ENCODE measurements around the gene AFTPH.

AFTPH gene

DNA sequence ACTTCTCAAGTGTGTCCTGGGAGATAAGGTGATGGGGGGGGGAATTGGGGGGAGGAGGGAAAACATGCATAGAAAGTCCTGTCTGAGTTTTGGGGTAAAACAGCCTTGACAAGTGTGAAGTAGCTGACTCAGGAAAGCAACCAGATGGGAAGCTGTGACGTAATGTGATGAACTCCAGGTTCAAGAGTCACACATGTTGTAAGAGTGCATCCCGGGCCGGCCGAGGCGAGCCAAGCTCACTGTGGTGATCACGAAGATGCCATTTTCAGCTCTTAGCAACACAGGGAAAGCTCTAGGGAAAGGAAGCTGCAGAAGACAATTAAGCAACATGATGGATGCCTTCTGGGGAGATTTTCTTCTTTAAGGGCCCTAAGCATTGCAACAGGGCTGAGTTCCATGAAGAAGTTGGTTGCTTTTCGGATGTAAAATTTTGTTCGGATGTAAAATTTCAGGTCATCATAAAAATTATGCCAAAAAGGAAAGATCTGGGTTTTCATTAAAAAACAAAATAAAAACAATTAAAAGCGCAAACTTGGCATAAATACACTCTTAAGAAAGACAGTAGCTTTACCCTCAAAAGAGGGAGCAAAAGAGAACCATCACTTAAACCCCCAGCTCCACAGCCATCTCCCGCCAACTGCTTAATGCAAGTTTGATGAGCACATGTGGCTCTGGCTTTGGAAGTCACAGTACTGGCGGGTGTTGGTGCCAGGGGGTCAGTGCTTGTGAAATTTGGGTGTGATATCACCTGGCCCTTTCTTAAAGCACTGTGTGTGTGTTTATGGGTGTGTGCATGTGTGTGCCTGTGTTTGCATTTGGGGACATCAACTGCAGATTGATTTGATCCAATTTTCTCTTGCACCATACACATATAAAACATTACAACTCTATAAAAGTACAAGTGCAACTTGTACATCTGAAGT lies 110.5 kb downstream of the AFTPH start:
- DNase-seq, result no peak

DNA sequence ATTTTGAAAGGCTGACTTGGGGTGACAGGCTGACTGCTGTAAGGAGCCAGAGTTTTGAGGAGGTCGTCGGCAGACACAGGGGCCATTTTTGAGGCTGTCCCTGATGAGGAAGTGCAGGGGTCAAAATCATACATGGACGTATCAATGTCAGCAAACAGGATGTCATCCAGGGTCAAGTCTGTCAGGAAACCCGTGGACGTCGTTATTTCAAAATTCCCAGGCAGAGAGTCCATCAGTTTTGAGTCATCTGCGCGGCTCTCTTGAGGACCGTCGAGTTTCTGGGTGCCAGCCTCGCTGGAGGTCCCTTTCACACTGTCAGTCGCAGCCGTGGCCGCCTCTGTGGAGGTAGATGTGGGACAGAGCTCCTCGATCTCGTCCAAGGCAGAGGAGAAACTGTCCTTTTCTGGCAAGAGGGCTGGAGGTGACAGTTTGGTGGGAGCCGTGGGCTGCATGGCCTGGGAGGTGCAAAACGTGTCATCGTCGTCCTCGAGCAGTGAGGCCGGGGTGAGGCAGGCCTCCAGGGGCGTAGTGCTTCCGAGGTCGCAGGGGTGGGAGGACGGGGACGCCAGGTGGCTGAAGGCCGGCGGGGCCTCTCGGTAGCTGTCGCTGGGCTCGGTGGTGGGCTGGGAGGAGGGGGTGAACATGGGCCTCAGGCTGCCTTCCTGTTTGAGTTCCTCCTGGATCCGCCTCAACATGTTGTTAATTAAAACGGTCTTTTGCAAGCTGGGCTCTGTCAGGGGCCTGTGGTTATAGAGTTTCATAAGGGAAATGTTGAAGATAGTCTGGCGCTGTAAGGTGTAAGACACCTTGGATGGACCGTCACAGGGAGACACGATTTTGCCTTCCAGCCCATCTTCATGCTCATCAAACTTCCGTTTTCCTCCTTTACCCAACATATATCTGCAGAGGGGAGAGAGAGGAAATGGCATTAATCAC lies 112.1 kb downstream of the AFTPH start:
- DNase-seq, result no peak

DNA sequence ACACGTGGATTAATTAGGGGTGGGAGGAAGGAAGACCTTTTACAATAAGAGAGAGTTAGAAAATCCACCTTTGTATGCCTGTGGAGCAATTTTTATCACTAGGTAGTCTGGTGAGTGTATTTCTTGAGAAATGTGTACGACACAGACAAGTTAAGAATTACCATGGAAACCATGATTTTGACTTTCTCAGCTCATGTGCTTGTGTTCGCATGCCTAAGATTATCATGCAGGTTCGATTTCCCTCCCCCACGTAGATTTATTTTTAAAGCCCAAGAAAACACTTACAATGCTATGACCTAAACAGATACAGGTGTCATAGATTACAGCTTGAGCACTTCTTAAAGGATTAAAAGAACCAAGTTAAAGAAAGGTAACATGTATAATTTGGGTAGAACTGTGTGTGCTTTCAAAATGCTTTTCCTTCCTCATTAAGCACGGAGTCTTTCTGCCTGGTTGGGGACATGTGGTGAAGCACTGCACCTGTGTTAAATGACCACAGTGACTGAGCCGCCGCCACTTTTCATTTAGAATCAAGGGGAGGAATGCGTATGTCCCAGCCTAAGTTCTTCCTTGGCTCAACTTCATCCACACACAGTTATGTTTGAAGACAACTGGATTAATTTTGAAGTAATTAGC lies 113.0 kb downstream of the AFTPH start:
- no peak for DNase-seq

DNA sequence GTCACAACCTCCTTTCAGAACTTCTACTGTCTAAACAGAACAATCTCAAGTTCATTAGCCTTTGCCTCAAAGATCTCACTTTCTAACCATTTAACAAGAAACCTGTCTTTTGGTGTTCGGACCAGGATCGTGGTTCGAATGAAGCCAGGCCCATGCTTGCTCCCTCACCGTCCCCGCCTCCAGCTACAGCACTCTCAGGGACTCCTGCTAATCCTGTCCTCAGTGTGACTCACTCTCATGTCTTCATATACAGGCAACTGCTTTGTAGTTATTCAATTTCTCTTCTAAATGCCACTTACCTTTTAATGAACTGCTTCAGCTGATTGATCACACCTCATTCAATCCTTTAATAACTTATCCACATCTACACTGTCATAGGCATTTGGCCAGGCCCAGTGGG lies 113.8 kb downstream of the AFTPH start:
- no peak for DNase-seq

DNA sequence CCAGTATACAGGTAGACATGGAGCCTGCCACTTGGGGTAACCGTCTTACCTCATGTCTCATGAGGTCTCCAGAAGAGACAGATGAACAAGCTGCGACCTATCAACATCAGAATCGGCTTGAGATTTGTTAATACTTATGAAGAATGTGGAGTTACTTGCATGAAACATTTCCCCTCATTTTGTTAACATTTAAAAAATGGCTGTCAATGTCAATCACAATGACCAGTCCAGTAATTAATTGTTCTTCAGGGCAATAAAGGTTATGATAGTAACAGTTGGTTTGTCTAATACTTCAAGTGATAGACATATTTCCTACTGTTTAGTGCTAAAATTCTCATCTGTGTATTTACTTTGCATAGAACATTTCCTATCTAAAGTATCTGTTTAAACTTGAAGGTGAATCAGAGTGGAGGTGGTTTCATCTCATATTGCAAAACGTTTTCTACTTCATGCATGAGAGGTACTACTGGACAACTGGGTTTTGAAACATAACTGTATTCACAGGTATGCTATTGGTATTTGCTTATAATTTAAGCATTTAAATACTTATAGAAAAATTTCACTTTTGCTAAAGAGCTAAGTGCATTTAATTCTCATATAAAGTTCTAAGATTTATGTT lies 114.5 kb downstream of the AFTPH start:
- DNase-seq, result no peak

DNA sequence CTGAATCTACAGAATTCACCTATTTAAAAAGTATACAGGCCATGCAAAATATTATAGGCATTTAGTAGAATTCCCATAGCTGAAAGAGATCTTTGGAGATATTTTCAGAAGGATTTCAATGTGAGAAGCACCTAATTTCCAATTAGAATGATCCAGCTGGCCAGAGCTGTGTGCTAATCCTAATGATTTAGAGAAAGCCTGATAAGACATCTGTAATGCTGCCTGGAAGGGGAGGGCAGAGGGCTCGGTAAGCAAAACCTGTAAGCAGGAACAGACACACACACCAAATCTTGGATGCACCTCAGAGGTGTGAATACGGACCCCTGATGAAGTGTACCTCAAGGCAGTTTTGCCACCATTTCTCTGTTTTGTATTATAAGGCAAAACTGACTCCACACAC lies 115.6 kb downstream of the AFTPH start:
- DNase-seq, result no peak

DNA sequence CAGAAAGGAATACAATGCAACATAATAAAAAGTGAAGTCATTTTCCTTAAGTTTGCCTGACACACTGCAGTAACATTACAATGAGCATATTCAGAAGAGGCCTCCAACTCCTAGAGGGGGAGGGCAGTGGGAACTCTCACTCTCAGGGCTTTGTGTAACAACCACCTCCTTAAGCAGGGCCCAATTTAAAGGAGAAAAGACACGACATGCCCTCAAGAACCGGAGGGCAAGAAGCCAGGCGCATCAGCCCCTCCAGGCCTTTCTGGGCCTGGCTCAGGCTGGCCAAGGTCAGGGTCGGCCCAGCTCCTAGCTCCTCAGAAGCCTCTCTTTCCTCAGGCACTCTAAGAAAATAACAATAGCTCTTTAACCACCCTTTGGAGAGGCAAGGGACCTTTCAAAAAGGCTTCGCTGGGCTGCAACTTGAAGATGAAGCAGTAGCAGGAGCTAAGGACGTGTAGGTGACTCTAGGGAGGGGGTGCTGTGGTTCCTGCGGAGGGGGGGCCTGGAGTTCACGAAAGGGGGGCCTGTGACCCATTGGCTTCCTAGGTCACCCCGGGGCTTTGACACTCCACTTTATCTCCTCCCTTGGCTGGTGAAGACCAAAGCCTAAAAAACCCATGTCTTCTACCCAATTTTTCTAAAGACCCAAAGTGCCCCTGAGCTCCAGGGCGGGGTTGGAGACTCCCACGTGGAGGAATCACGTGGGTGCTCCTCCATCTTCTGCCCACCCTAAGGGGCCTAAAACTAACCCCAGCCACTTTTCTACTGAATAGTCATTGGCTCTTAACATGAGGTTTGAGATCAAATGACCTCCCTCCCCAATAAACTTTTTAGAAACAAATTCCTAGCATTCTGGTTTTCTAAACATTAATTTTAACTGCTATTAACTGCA lies 116.3 kb downstream of the AFTPH start:
- no peak for DNase-seq

DNA sequence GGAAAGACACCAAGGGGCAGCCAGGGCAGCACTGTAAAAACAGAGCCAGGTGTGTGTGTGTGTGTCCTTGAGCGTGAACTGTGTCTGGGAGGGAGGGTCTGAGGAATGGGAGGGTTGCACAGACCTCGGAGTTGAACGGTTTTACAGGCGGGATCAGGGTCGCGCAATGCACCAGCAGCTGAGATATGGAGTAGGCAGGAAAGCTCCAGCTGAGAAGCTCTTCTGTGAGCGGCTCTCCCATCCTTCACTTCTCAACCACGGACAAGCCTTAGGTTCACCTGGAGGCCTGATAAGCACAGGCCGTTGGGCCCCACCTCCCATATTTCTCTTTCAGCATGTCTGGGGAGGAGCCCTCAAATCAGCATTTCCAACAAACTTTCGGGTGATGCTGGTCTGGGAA lies 117.5 kb downstream of the AFTPH start:
- no peak for DNase-seq

Measured in NCI-H1105 treated with DMSO at 0.1 percent for 48 hours (cell line).